GM21390 (cell line): ENCODE results near the gene TMPRSS11D.

ENCODE experiments used
- ATAC-seq: cut with Tn5 transposase; IDR thresholded peaks from one replicate; pipeline ENCODE4 v1.9.1; 2021; ENCODE audit not compliant: unreplicated experiment

Gene TMPRSS11D

GRCh38 chr4:67883902-67884301 is at the start of gene TMPRSS11D:
Gene TMPRSS11D, minus strand, starts transcription at chr4:67884002. Its CDS starts 69 bp downstream, at chr4:67883933.
- ATAC-seq: no peak

GRCh38 chr4:67933038-67933437 is 49.2 kb upstream of the TMPRSS11D start:
- ATAC-seq: no peak

GRCh38 chr4:67931256-67931655 is 47.5 kb upstream of the TMPRSS11D start:
- ATAC-seq: no peak

- ATAC-seq: no peak
These were observed 45.6 kb upstream of the TMPRSS11D start for GRCh38 chr4:67929426-67929825.

- ATAC-seq: no peak
These were observed 44.7 kb upstream of the TMPRSS11D start for GRCh38 chr4:67928546-67928945.

GRCh38 chr4:67927251-67927650 is 43.4 kb upstream of the TMPRSS11D start:
- ATAC-seq: no peak

- ATAC-seq: no peak
These were observed 42.7 kb upstream of the TMPRSS11D start for GRCh38 chr4:67926485-67926884.

- no peak for ATAC-seq
These were observed 38.9 kb upstream of the TMPRSS11D start for GRCh38 chr4:67922697-67923096.

GRCh38 chr4:67918428-67918827 is 34.6 kb upstream of the TMPRSS11D start:
- no peak for ATAC-seq

GRCh38 chr4:67915400-67915966 is 31.7 kb upstream of the TMPRSS11D start:
- no peak for ATAC-seq

- no peak for ATAC-seq
These were observed 28.3 kb upstream of the TMPRSS11D start for GRCh38 chr4:67912080-67912479.

GRCh38 chr4:67911638-67912037 is 27.8 kb upstream of the TMPRSS11D start:
- no peak for ATAC-seq

GRCh38 chr4:67911141-67911540 is 27.3 kb upstream of the TMPRSS11D start:
- ATAC-seq: no peak

- ATAC-seq: no peak
These were observed 26.7 kb upstream of the TMPRSS11D start for GRCh38 chr4:67910585-67910905.

GRCh38 chr4:67909905-67910584 is 26.2 kb upstream of the TMPRSS11D start:
- no peak for ATAC-seq

GRCh38 chr4:67907650-67908049 is 23.8 kb upstream of the TMPRSS11D start:
- ATAC-seq: no peak

GRCh38 chr4:67899096-67899495 is 15.3 kb upstream of the TMPRSS11D start:
- no peak for ATAC-seq

GRCh38 chr4:67897686-67898085 is 13.9 kb upstream of the TMPRSS11D start:
- no peak for ATAC-seq

GRCh38 chr4:67896421-67897065 is 12.7 kb upstream of the TMPRSS11D start:
- ATAC-seq: no peak

GRCh38 chr4:67894659-67895058 is 10.9 kb upstream of the TMPRSS11D start:
- no peak for ATAC-seq

- no peak for ATAC-seq
These were observed 9.1 kb upstream of the TMPRSS11D start for GRCh38 chr4:67892905-67893304.

GRCh38 chr4:67892253-67892652 is 8.5 kb upstream of the TMPRSS11D start:
- no peak for ATAC-seq

GRCh38 chr4:67891645-67892044 is 7.8 kb upstream of the TMPRSS11D start:
- ATAC-seq: no peak
